GM19452 (cell line): ENCODE data around the gene RPS15.
"Not testable (repeated sequence)": the region's sequence is repeated elsewhere in the genome, so short reads cannot be mapped to it uniquely, and the experiment has no call there.

ENCODE experiments used
- ATAC-seq: cut with Tn5 transposase; IDR thresholded peaks from one replicate; pipeline ENCODE4 v1.9.1; 2021; ENCODE audit not compliant: unreplicated experiment

Gene RPS15

GRCh38 chr19:1418951-1419738 is 19.1 kb upstream of the RPS15 start:
- no peak for ATAC-seq

- ATAC-seq: not testable (repeated sequence)
These were observed 18.1 kb upstream of the RPS15 start for GRCh38 chr19:1420085-1420484.

- no peak for ATAC-seq
These were observed 17.6 kb upstream of the RPS15 start for GRCh38 chr19:1420590-1420989.

GRCh38 chr19:1421218-1421957 is 16.8 kb upstream of the RPS15 start:
- ATAC-seq: no peak

- ATAC-seq: no peak
These were observed 16.3 kb upstream of the RPS15 start for GRCh38 chr19:1421958-1422305.

GRCh38 chr19:1422360-1422759 is 15.8 kb upstream of the RPS15 start:
- no peak for ATAC-seq

GRCh38 chr19:1422943-1423342 is 15.3 kb upstream of the RPS15 start:
- no peak for ATAC-seq

GRCh38 chr19:1423436-1424191 is 14.6 kb upstream of the RPS15 start:
- no peak for ATAC-seq

GRCh38 chr19:1424192-1424955 is 13.8 kb upstream of the RPS15 start:
- no peak for ATAC-seq

- no peak for ATAC-seq
These were observed 12.9 kb upstream of the RPS15 start for GRCh38 chr19:1425102-1425837.

GRCh38 chr19:1425902-1426301 is 12.3 kb upstream of the RPS15 start:
- no peak for ATAC-seq

- no peak for ATAC-seq
These were observed 11.5 kb upstream of the RPS15 start for GRCh38 chr19:1426736-1427135.

- no peak for ATAC-seq
These were observed 10.8 kb upstream of the RPS15 start for GRCh38 chr19:1427221-1427920.

GRCh38 chr19:1428738-1429391 is 9.3 kb upstream of the RPS15 start:
- ATAC-seq: no peak

- ATAC-seq: no peak
These were observed 8.4 kb upstream of the RPS15 start for GRCh38 chr19:1429750-1430149.

- ATAC-seq: no peak
These were observed 8.0 kb upstream of the RPS15 start for GRCh38 chr19:1430246-1430645.

- ATAC-seq: no peak
These were observed 6.3 kb upstream of the RPS15 start for GRCh38 chr19:1431759-1432506.

GRCh38 chr19:1432507-1432887 is 5.7 kb upstream of the RPS15 start:
- ATAC-seq: no peak
